Activated T-cell treated with anti-CD3 and anti-CD28 coated beads for 48 hours (primary cell): ENCODE data around the gene RPL38.

ENCODE experiments used
- DNase-seq: peaks from one replicate; pipeline ENCODE4 v3.0.0-alpha.2; 2020; ENCODE audit warnings: low read depth

Gene RPL38

GRCh38 chr17:74227271-74228080 lies 24.0 kb downstream of the RPL38 start:
- no peak for DNase-seq

DNA sequence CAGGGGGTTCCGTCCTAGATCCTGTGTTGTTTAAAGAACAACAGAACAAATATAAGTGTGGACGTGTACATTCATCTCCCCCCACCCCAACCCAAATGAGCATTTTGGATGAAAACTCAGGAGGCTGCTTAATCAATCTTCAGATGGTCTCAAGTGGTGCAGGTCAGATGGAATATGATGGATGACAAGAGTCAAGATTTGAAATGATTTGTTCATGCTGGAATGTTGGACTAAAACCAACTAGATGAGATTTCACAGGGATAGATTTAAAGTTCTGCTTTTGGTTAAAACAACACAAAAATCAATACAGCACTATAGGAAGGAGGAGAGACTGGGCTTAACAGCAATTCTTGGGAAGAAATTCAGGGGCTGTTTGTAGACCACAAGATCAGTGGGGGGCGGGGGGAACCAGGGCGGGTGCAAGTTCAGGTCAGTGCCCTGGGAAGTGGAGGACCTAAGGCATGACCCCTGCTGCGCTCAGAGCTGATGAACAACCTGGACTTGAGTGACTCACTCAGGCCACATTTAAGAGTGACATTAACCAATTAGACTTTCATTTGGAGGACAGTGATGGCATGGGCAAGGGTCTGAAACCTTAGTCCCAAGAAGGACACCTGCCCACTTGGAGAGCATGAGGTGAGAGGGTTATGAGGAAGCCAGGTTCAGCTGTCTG lies 25.0 kb downstream of the RPL38 start:
- no peak for DNase-seq

- no peak for DNase-seq
These were observed 27.4 kb downstream of the RPL38 start for GRCh38 chr17:74230896-74231295.

DNA sequence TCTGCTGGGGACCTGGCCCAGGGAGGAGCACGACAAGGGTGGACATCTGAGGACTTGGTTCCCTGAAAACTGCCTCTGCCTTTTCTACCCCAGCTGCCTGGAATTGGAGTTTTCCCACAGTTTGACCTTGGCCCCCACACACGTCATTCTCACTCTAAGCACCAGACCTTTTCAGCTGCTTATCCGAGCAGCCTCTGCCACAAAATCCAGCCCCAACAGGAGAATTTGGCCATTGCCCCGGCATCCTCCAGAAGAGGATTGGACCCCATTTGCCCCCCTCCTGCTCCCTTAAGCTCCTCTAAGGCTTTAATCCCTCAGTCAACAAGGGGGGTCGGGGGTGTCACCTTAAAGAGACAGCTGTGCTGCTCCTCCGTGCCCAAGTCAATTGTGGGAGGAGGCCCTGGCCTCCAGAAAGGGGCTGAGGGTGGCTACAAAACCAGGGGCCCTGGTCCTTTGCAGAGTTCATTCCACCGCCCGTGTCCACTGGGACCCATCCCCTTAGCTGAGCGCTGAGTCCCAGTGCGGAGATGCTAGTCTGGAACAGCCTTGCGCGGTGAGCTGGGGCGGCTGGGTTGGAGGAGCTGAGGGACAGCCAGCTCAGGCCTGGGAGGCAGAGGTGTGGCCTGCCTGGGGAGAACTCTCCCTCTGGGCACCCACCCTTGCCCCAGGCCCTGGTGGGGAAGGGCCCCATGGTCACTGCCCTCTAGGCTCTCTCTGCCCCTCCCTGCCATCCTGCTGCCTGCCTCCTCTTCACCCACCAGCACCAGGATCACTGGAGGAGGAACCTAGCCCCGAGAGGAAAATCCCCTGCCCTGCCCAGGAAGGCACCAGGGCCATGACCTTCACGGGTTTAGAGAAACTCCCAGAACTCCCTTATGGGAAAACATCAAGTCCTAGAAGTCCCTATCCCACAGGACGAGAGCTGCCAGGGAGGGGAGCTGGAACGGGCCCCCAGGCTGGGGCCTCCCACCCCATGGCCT lies 28.7 kb downstream of the RPL38 start:
- no peak for DNase-seq

DNA sequence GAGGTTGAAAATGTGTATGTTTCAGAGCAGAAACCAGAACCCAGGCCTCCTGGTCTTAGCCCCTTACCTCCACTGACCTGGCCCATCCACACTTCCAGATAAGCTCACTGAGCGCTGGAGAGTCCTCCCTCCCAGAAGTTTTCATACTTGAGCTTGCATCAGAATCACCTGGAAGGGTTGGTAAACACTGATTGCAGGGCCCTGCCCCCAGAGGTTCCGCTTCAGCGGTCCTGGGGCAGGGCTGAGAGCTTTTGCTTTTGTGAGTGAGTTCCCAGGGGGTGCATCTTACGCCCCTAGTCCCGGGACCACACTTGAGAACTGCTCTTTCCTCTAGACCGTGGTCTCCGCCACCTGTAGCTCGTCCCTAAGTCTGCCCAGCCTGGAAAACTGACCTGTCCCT lies 30.5 kb downstream of the RPL38 start:
- no peak for DNase-seq

DNA sequence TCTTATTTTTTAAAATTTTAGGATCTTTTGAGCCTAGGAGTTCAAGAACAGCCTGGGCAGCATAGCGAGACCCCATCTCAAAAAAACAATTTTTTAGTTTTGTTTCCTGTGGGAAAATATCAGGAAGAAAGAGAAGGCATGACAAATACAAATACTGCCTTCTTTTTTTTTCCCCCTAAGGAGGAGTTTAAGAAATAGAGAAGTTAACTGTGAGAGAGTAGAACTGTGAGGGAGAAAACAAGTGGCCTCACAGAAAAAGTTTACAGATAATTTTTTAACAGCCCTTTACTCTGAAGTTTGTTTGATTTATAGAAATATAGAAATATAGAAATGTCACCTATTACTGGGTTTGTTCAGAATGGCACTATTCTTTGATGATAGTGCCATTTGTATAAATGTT lies 31.0 kb downstream of the RPL38 start:
- DNase-seq, result no peak

- DNase-seq, result no peak
These were observed 31.6 kb downstream of the RPL38 start for GRCh38 chr17:74235040-74235581.

DNA sequence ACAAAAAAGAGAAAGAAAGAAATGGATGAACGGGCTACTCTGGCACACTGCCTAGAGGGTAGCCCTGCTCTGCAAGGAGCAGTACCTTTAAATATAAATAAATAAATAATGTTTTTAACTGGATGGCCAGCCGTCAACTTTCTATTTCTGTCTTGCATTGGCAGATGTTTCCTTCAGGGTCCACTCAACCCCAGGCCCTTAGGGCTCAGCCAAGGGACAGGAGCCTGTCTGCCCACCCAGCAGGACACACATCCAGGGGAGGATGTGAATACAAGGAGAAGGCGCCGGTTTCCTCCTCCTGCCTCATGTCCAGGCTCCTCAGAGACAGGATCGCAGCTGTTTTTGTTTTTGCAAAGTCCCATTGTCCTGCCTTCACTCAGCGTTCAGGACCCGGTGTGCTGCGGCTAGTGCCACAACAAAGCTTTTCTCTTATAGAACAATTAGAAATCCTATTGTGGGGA lies 32.5 kb downstream of the RPL38 start:
- DNase-seq, result no peak

DNA sequence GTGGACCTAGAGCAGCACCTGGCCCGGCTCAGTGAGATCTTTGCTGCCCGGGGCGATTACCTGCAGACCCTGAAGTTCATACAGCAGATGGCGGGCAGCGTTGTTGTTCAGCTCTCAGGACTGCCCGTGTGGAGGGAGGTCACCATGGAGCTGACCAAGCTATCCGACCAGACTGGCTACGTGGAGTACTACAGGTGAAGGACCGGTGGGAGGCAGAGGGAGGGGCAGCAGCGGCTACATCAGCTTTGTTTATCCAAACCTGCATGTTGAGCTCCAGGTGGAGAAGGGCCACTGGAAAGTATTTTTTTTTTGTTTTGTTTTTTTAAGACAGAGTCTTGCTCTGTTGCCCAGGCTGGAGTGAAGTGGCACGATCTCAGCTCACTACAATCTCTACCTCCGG lies 33.8 kb downstream of the RPL38 start:
- DNase-seq, result no peak

- no peak for DNase-seq
These were observed 35.7 kb downstream of the RPL38 start for GRCh38 chr17:74239172-74239571.

DNA sequence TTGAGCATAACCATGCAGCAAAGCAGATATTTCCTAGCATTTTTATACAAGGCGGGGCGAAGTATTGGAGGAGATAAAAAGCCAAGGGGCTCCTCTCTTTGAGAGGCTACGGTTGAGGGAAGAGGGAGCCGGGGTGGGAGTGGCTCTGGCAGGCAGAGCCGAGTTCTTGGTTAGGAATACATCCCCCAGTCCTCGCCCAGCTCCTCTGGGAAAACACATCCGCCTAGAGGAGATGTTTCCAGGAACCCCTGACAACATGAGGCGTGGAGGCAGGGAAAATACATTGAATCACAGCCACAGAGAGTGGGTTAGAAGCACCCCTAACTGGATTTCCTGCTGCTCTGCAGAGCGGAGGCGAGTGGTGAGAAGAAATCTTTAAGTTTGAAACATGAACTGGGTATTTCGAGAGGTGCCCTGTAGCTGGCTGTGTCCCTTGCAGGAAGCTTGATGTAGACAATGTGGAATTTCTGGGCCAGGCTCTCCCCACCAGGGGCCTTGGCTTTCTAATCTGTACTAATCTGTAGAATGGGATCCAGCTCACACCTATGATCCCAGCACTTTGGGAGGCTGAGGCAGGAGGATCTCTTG lies 37.2 kb downstream of the RPL38 start:
- no peak for DNase-seq

GRCh38 chr17:74241431-74241830 lies 38.0 kb downstream of the RPL38 start:
- DNase-seq, result no peak

DNA sequence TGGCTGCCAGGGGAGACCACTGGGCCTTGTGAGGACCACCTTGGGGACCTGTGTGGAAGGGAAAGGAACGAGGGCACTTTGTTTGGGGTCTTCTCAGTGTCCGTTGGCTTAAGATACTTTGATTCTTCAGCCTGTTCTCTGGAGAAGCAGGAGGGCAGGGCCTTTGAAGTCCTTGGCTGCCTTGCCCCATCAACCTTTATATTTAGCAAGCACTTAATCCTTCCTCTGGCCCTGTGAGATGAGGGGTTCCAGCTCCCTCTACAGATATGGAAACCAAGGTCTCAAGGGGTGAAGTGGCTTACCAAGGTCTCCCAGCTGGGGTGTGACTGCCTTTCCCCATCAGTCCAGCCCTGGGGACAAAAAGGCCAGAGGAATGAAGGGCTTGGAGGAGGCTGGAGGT lies 38.4 kb downstream of the RPL38 start:
- DNase-seq, result no peak

DNA sequence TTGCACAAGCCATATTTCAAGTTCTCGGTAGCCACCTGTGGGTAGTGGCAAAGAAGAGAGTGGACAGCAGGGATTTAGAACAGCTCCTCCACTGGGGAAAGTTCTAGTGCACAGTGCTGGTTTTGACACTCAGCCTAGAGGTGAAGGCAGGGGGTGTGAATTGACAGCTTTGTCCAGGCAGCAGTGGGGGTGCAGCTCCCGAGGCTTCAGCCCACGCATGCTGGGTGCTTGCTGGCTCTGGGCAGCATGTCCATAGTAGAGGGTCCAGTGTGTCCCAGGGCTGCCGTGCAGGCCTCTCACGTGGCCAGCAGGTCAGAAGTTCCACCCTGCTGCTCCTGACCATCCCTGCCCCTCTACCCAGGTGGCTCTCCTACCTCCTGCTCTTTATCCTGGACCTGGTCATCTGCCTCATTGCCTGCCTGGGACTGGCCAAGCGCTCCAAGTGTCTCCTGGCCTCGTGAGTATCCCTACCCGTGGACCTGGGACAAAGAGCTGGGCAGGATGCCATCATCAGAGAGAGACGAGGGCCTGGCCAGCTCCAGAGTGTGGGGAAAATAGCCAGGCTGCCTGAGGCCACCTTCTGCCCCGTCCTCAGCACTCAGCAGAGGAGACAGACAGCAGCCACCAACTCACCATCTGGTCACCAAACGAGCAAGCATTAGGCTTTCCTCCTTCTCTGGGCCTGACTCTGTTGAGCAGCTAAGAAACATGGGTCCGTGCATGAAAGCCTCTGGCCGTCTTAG lies 39.7 kb downstream of the RPL38 start:
- DNase-seq, result no peak

- no peak for DNase-seq
These were observed 40.6 kb downstream of the RPL38 start for GRCh38 chr17:74244128-74244527.

DNA sequence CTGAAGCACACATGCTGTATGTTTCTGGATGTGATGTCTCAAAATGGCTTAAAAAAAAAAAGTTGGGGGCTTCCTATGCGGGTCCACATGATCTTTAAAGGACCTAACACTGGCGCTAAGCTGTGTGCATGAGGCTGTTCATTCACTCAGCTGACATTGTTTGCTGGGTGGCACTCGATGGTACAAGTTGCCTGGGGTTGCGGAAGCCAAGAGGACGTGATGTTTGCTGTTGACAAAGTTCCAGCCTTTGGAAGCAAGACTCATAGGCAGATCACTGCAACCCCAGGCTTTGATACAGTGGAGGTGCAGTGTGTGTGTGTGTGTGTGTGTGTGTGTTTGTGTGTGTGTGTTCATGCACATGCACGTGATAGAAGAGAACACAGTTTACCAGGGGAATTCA lies 41.1 kb downstream of the RPL38 start:
- no peak for DNase-seq

DNA sequence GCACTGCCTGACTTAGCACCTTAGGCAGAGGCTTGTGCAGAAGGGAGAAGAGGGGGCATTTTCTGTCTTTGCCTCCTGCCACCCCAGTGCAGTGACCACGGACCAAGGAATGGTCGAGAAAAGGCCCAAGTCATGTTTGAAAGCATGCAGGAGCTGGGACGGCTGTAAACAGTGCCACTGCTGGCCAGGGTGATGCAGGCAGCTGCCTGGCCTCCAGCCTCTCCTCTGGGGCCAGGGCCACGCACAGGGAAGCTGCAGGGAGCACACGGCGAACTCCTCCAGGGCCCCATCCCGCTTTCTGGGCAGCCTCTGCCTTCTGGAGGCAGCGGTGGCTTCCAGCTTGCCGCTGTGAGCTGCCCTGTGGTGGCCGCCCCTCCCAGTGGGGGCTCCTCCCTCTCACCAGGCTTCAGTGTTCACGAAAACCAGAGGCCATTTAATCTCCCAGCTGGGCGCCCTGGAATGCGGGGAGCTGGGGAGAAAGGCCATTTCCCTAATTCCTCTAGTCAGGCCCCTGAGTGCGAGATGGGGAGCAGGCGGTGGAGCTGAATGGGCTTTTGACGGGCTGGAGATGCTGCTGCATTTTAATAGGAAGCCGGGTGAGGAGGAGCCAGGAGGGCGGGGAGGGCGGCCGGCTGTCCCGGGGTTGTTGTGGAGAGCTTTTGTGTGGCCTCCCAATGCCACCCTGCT lies 41.8 kb downstream of the RPL38 start:
- no peak for DNase-seq

DNA sequence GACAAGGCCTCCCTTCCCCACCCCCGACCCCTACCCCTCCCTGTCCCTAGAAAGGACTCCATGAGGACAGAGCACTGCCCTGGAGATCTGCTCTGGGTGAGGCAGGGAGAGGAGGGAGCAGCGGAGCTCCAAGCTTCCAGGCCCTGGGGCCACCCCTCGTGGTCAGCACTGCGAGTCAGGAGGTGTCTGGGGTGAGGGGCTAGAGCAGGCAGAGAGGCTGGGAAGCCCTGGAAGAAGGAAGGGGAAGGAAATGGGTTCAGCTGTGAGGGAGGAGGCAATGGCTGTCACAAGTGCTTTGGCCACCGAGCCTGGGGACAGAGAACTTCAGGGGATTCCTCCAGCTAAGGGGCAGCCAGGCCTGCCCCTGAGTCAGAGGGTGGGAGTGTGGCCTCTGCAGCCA lies 42.4 kb downstream of the RPL38 start:
- DNase-seq, result no peak

DNA sequence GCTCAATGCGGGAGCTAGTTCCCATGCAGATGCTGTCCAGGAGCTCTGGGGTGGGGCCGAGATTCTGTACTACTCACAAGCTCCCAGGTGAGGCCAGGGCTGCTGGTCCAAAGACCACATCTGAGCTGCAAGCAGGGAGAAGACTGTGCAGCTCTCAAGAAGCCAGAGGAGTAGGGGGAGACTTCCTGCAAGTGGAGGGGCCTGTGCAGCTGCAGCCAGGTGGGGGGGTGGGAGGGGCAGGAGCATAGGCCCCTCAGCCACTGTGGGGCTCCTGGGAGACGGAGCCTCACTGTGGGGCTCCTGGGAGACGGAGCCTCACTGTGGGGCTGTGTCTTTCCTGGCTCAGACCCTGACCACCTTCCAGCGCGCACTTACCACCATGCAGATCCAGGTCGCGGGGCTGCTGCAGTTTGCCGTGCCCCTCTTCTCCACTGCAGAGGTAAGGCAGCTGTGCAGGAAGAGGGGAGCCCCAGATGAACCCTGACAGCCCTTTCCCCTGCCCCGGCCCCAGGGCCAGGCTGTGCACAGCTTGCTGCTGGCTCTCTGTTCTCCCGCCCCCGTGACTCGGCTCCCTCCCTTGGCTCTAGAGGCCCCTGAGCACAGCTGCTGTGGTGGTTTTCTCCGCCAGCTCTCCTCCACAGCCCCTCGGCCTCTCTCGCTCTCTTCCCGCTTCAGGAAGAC lies 46.3 kb downstream of the RPL38 start:
- no peak for DNase-seq
